Measurements from ENCODE around the gene MT1H.

DNA sequence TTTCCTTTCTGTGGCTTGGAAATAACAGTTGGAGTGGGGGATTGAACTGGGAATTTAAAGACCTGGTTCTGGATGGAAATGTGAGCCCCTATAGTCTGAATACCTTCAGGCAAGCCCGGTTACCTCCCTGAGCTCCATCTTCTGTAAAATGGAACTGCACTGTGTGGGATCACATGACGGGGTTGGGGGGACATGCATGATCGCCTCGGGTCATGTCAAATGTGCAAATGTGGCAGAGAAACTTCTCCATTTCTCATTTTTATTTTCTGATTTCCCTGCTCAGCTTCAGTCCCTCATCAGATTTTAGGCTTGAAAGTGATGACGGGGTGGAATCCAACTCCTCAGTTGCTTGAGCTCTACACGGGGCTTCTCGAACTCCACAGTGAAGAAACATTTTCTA, 16.4 kb upstream of the MT1H start:
- TF ChIP-seq, protein P1, sequence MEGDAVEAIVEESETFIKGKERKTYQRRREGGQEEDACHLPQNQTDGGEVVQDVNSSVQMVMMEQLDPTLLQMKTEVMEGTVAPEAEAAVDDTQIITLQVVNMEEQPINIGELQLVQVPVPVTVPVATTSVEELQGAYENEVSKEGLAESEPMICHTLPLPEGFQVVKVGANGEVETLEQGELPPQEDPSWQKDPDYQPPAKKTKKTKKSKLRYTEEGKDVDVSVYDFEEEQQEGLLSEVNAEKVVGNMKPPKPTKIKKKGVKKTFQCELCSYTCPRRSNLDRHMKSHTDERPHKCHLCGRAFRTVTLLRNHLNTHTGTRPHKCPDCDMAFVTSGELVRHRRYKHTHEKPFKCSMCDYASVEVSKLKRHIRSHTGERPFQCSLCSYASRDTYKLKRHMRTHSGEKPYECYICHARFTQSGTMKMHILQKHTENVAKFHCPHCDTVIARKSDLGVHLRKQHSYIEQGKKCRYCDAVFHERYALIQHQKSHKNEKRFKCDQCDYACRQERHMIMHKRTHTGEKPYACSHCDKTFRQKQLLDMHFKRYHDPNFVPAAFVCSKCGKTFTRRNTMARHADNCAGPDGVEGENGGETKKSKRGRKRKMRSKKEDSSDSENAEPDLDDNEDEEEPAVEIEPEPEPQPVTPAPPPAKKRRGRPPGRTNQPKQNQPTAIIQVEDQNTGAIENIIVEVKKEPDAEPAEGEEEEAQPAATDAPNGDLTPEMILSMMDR (IDR thresholded peaks at IDR 0.05; ENCODE audit: poor library complexity) = no peak
- no peak for TF ChIP-seq EZH2 (IDR thresholded peaks at IDR 0.05; ENCODE audit: borderline replicate concordance)
- no peak for TF ChIP-seq EZH2phosphoT487 (IDR thresholded peaks at IDR 0.05; ENCODE audit: low read depth, severe bottlenecking, unreplicated experiment)
